ENCODE data around the gene SPEM2. TPM values are rescaled to one million over a fixed set of nuclear protein-coding genes. Genes with fewer than 3 reads are reported as not detected.

SPEM2 gene
- total and polyA plus RNA-seq, 2 of the 8 experiments (the other 6 are each of a cell fraction or from before 2014, with no cell fraction given), result 0.03 TPM; not detected in 1

GRCh38 chr17:7388856-7389255 is 36.6 kb upstream of the SPEM2 start:
- H3K4me1 ChIP-seq (replicated peaks in 1 of 4; ENCODE audit: control insufficient read depth in 3 of 4, insufficient read depth in 4 of 4, low read length in 3 of 4), result peaks cover 0 to 14% (median 6%) of the 10 kb centered on the region in 4 experiments; a peak in 6 of 7 replicates
- WGBS, 2 experiments (ENCODE audit: extremely low coverage in 1 of 2, insufficient coverage in 1 of 2, insufficient read length in 1 of 2, insufficient replicate concordance in 2 of 2, low coverage in 1 of 2, low lambda C conversion rate in 2 of 2, missing lambda C conversion rate in 1 of 2), result 87% methylated on average over 10 of the region's 10 CpGs; no CpG with 5 or more reads in 1 of the 2 experiments
- H2BK5ac ChIP-seq (ENCODE audit: low read depth, low read length), result no peak overlapping the region
- H2AK5ac ChIP-seq (ENCODE audit: low read depth, low read length), result no peak overlapping the region
- no peak for FAIRE-seq
- no peak overlapping the region for H2BK15ac ChIP-seq (ENCODE audit: low read length)
- ChIA-PET CTCF (ENCODE audit: partially characterized antibody) (interaction anchor here (0.8 to 2.8 kb wide), 5 partner anchors 9 to 172 kb away, joined by 3 to 8 read pairs (median 4); partner anchors contain the start of genes KCTD11 and SENP3), POLR2A (ENCODE audit: partially characterized antibody) (interaction anchor here (0.7 to 1.6 kb wide), 6 partner anchors 8 to 75 kb away, joined by 3 to 10 read pairs (median 4); partner anchors contain the start of genes TMEM256 and TNK1)
- no peak overlapping the region for H3K4ac ChIP-seq (replicated peaks; ENCODE audit: insufficient read length, low read depth, low read length)
- no peaks in the 10 kb centered on the region for H3K9me3 ChIP-seq (ENCODE audit: insufficient read depth in 2 of 2, low read depth in 1 of 2, low read length in 1 of 2)
- no peak overlapping the region for H2BK12ac ChIP-seq (ENCODE audit: low read depth, low read length)
- H4K5ac ChIP-seq (ENCODE audit: insufficient read length, low read depth, low read length), result no peak overlapping the region
- no peak overlapping the region for H4K8ac ChIP-seq (ENCODE audit: extremely low read depth, insufficient read depth, low read length)
- H2AFZ ChIP-seq (ENCODE audit: low read length), result no peak overlapping the region
- H3K18ac ChIP-seq (ENCODE audit: extremely low read depth, low read length), result no peak overlapping the region
- no peak overlapping the region for H3K23ac ChIP-seq (ENCODE audit: insufficient read length)
- H3K27me3 ChIP-seq (replicated peaks in 1 of 4; ENCODE audit: control insufficient read depth in 3 of 4, extremely low read depth in 1 of 4, insufficient read depth in 3 of 4, low read length in 3 of 4), result peaks cover 0 to under 1% (median under 1%) of the 10 kb centered on the region in 4 experiments; a peak in 2 of 7 replicates
- H3K4me3 ChIP-seq (ENCODE audit: extremely low read depth in 1 of 4, insufficient read depth in 2 of 4, low read depth in 3 of 4, low read length in 4 of 4), result no peak overlapping the region
- H3K56ac ChIP-seq (replicated peaks; ENCODE audit: insufficient read length, low read depth, low read length), result no peak overlapping the region
- H4K20me1 ChIP-seq (replicated peaks in 1 of 2; ENCODE audit: control insufficient read depth in 1 of 2, insufficient read depth in 2 of 2, low read length in 2 of 2), result peaks cover 2 to 10% of the 10 kb centered on the region in 2 experiments
- no peak overlapping the region for H3K27ac ChIP-seq (ENCODE audit: low read depth, low read length)
- H2BK20ac ChIP-seq (ENCODE audit: low read length), result no peak overlapping the region
- H3K9ac ChIP-seq (replicated peaks in 1 of 4; ENCODE audit: extremely low read depth in 1 of 4, low read depth in 3 of 4, low read length in 3 of 4), result no peak overlapping the region
- no peaks in the 10 kb centered on the region for H3K79me2 ChIP-seq (ENCODE audit: control insufficient read depth in 1 of 2, insufficient read depth in 2 of 2, low read length in 2 of 2)
- no peak overlapping the region for H4K91ac ChIP-seq (replicated peaks; ENCODE audit: insufficient read length, low read length)
- peaks cover 13% of the 10 kb centered on the region; the same call in 1 of the 2 replicates for H3K23me2 ChIP-seq (ENCODE audit: low read depth, low read length)
- H2BK120ac ChIP-seq (replicated peaks; ENCODE audit: low read depth, low read length), result no peak overlapping the region
- TF ChIP-seq JUND (IDR thresholded peaks at IDR 0.05; ENCODE audit: low read length) (no peak), RAD21 (IDR thresholded peaks at IDR 0.05 in 1 of 2, conservative IDR thresholded peaks at IDR 0.05 in 1 of 2; ENCODE audit: low read depth in 2 of 2, low read length in 2 of 2) (no peak)
- no peak for DNase-seq (ENCODE audit: low read depth in 1 of 2, low spot score in 2 of 2)
- H3K14ac ChIP-seq (ENCODE audit: insufficient read length), result no peak overlapping the region
- H3K4me2 ChIP-seq (ENCODE audit: insufficient read depth in 1 of 2, low read depth in 2 of 2, low read length in 2 of 2), result no peak overlapping the region
- H3K79me1 ChIP-seq (ENCODE audit: low read depth, low read length), result no peaks in the 10 kb centered on the region; the same call in 1 of the 2 replicates
- H3K36me3 ChIP-seq (ENCODE audit: control insufficient read depth in 2 of 4, insufficient read depth in 4 of 4, low read length in 3 of 4), result peaks cover 0 to 30% (median 10%) of the 10 kb centered on the region in 4 experiments; a peak in 5 of 8 replicates

All from H1 (cell line).